ENCODE data around the gene CADM2. TPM values are rescaled to one million over a fixed set of nuclear protein-coding genes. Genes with fewer than 3 reads are reported as not detected.

The CADM2 gene
- total RNA-seq, 1 experiment from 2014 or later = 0.64 TPM

DNA sequence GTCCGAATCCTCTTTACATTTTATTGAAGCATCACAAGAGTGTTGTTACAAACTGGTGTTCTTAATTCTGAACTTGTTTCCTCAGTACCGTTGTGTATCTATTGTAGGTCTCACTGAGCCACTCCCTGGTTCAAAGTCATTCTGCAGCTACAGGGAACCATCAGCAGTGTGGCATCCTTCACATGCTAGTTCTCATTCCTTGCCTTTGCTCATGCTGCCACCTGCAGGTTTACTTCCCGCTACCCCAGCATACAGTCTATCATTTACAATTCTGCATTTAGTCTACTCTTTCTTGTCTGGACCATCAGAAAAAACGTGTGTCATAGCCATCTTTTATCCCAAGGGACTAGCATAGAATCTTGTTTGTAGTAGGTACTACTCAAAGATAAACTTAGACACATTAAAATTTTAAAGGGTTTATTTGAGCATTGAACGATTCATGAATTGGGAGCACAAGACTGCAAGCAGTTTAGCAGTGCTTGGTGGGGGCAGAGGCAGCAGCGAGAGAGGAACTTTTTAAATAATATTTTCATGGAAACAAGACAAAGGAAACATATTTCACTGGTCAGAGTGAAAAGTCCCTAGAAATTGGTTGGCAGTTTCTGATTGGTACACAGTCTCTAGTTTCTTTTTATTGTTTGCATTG, 402.1 kb downstream of the CADM2 start:
- no peak for TF ChIP-seq SIN3A (IDR thresholded peaks at IDR 0.05; ENCODE audit: borderline replicate concordance, insufficient read depth, low read depth, low read length)
- TF ChIP-seq, protein P1, sequence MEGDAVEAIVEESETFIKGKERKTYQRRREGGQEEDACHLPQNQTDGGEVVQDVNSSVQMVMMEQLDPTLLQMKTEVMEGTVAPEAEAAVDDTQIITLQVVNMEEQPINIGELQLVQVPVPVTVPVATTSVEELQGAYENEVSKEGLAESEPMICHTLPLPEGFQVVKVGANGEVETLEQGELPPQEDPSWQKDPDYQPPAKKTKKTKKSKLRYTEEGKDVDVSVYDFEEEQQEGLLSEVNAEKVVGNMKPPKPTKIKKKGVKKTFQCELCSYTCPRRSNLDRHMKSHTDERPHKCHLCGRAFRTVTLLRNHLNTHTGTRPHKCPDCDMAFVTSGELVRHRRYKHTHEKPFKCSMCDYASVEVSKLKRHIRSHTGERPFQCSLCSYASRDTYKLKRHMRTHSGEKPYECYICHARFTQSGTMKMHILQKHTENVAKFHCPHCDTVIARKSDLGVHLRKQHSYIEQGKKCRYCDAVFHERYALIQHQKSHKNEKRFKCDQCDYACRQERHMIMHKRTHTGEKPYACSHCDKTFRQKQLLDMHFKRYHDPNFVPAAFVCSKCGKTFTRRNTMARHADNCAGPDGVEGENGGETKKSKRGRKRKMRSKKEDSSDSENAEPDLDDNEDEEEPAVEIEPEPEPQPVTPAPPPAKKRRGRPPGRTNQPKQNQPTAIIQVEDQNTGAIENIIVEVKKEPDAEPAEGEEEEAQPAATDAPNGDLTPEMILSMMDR (IDR thresholded peaks at IDR 0.05) = peak; percentile 75
- TF ChIP-seq TCF7L2 (IDR thresholded peaks at IDR 0.05; ENCODE audit: low read depth, low read length) = no peak

DNA sequence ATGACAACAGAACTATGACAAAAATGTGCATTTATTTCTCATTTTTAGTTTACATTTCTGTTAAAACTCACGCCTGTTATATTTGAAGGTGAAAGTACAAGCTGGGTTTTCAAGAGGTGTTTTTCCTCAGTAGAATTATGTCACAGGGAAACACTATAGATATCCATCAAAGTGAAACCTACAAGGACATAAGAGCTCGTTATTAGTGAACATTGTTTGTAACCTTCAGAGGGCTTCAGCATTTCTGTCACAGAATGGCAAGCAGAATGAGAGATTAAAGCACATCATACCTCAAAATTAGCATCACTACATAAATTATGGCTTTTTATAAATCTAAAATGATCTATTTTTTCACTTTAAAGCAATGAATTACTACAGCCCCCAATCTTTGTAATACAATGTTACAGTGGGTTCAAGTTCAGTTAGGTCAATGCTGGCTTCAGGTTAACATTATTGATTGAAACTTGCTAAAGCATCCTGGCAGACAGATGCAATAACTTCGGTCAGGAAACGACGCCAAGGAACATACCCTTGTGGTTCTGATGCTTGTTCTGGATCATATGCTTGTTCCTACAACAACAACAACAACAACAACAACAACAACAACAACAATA, 405.6 kb downstream of the CADM2 start:
- TF ChIP-seq TCF7L2 (IDR thresholded peaks at IDR 0.05; ENCODE audit: low read depth, low read length) = no peak
- TF ChIP-seq, protein P2, sequence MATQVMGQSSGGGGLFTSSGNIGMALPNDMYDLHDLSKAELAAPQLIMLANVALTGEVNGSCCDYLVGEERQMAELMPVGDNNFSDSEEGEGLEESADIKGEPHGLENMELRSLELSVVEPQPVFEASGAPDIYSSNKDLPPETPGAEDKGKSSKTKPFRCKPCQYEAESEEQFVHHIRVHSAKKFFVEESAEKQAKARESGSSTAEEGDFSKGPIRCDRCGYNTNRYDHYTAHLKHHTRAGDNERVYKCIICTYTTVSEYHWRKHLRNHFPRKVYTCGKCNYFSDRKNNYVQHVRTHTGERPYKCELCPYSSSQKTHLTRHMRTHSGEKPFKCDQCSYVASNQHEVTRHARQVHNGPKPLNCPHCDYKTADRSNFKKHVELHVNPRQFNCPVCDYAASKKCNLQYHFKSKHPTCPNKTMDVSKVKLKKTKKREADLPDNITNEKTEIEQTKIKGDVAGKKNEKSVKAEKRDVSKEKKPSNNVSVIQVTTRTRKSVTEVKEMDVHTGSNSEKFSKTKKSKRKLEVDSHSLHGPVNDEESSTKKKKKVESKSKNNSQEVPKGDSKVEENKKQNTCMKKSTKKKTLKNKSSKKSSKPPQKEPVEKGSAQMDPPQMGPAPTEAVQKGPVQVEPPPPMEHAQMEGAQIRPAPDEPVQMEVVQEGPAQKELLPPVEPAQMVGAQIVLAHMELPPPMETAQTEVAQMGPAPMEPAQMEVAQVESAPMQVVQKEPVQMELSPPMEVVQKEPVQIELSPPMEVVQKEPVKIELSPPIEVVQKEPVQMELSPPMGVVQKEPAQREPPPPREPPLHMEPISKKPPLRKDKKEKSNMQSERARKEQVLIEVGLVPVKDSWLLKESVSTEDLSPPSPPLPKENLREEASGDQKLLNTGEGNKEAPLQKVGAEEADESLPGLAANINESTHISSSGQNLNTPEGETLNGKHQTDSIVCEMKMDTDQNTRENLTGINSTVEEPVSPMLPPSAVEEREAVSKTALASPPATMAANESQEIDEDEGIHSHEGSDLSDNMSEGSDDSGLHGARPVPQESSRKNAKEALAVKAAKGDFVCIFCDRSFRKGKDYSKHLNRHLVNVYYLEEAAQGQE (IDR thresholded peaks at IDR 0.05; ENCODE audit: insufficient read depth in 1 of 2, low read depth in 2 of 2, low read length in 1 of 2) = no peak
- no peak for TF ChIP-seq SIN3A (IDR thresholded peaks at IDR 0.05; ENCODE audit: borderline replicate concordance, insufficient read depth, low read depth, low read length)
- TF ChIP-seq POLR2AphosphoS5 (IDR thresholded peaks at IDR 0.05; ENCODE audit: low read depth, low read length) = no peak
- TF ChIP-seq, protein P1 (IDR thresholded peaks at IDR 0.05) = no peak
- ChIA-PET POLR2A (no interaction called here), CTCF (no interaction called here)
- no TSS peak for BruUV-seq (replicated peaks)
- H3K9me3 ChIP-seq (ENCODE audit: control insufficient read depth, insufficient read depth, low read depth, low read length) = no peaks in the 10 kb centered on the region
- DNase-seq (ENCODE audit: low read depth, low spot score) = no peak
- H3K27ac ChIP-seq (ENCODE audit: low read length) = no peak overlapping the region
- no peak overlapping the region for H3K4me3 ChIP-seq (ENCODE audit: low read depth in 2 of 2, low read length in 2 of 2)
- ATAC-seq = no peak
- H3K36me3 ChIP-seq (ENCODE audit: control insufficient read depth, insufficient read depth, low read length) = no peaks in the 10 kb centered on the region
- no peaks in the 10 kb centered on the region for H3K4me1 ChIP-seq (ENCODE audit: control insufficient read depth, insufficient read depth, low read length)
- in situ Hi-C loops (cut with HindIII; ENCODE audit: low pct_unique_long_range_greater_than_20kb, low sequenced_read_pairs) (no loop called here), intact Hi-C loops (cut with micrococcal nuclease; ENCODE audit: unreplicated experiment) (loop anchor here (10.0 kb wide), 1 partner anchor 210 kb away; no protein-coding TSS in a partner anchor)
- no peaks in the 10 kb centered on the region for H3K27me3 ChIP-seq (ENCODE audit: control insufficient read depth, insufficient read depth, low read length)

More for the DNA sequence above, 402.1 kb downstream of the CADM2 start:
- H3K27me3 ChIP-seq (ENCODE audit: control insufficient read depth, insufficient read depth, low read length) = no peaks in the 10 kb centered on the region
- H3K9me3 ChIP-seq (ENCODE audit: control insufficient read depth, insufficient read depth, low read depth, low read length) = no peaks in the 10 kb centered on the region
- ATAC-seq (peak; percentile 95), DNase-seq (ENCODE audit: low read depth, low spot score) (peak; percentile 36)
- ChIA-PET POLR2A (no interaction called here), CTCF (no interaction called here)
- no peaks in the 10 kb centered on the region for H3K4me1 ChIP-seq (ENCODE audit: control insufficient read depth, insufficient read depth, low read length)
- no peaks in the 10 kb centered on the region for H3K36me3 ChIP-seq (ENCODE audit: control insufficient read depth, insufficient read depth, low read length)
- in situ Hi-C loops (cut with HindIII; ENCODE audit: low pct_unique_long_range_greater_than_20kb, low sequenced_read_pairs) = no loop called here
- no TSS peak for BruUV-seq (replicated peaks)
- H3K4me3 ChIP-seq (ENCODE audit: low read depth in 2 of 2, low read length in 2 of 2) = no peak overlapping the region
- intact Hi-C loops (cut with micrococcal nuclease; ENCODE audit: unreplicated experiment) = loop anchor here (10.0 kb wide), 1 partner anchor 214 kb away; no protein-coding TSS in a partner anchor
- no peak overlapping the region for H3K27ac ChIP-seq (ENCODE audit: low read length)
